Hepatocyte (in vitro differentiated cells): ENCODE data around the gene SERINC2.

Experiments
- EZH2 ChIP-seq: fragments of 200-600 bp; sonication (generic); IDR thresholded peaks from 2 replicates; pipeline ENCODE4 v1.6.1; 2016; ENCODE audit warnings: antibody characterized with exemption, mild to moderate bottlenecking, borderline replicate concordance
- EZH2phosphoT487 ChIP-seq: fragments of 200-600 bp; sonication (generic); IDR thresholded peaks from one replicate; pipeline ENCODE4 v1.6.1; 2018; ENCODE audit warnings: antibody characterized with exemption, mild to moderate bottlenecking, low read depth, moderate library complexity; ENCODE audit not compliant: unreplicated experiment, severe bottlenecking
- TF ChIP-seq, protein P1 (sequence below): fragments of 200-600 bp; sonication (generic); IDR thresholded peaks from 2 replicates; pipeline ENCODE4 v1.5.1; 2016; ENCODE audit warnings: antibody characterized with exemption, mild to moderate bottlenecking; ENCODE audit not compliant: poor library complexity

DNA sequence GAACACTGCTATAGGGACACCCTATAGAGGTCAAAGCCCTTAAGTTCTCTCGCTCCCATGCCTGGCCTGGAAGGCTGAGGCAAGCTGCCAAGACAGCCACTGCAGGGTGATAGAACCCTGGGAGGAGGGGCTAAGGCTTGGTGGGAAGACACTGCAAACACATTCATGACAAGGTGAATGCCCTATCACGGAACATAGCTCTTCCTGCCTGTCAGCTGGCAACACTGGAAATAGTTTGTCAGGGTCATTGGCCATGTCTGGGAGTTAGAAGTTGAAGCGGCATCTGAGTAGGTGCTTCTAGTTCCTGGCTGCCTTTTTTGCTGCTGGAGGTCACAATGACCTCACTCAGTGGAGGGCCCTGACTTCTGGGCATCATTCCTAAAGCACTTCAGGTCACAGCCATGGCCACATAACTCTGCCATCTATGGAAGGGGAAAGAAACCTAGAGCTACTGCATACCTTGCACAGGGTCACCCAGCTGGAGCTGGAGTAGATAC, 44.4 kb upstream of the SERINC2 start:
- TF ChIP-seq, protein P1, sequence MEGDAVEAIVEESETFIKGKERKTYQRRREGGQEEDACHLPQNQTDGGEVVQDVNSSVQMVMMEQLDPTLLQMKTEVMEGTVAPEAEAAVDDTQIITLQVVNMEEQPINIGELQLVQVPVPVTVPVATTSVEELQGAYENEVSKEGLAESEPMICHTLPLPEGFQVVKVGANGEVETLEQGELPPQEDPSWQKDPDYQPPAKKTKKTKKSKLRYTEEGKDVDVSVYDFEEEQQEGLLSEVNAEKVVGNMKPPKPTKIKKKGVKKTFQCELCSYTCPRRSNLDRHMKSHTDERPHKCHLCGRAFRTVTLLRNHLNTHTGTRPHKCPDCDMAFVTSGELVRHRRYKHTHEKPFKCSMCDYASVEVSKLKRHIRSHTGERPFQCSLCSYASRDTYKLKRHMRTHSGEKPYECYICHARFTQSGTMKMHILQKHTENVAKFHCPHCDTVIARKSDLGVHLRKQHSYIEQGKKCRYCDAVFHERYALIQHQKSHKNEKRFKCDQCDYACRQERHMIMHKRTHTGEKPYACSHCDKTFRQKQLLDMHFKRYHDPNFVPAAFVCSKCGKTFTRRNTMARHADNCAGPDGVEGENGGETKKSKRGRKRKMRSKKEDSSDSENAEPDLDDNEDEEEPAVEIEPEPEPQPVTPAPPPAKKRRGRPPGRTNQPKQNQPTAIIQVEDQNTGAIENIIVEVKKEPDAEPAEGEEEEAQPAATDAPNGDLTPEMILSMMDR, result no peak
- TF ChIP-seq EZH2, result no peak
- TF ChIP-seq EZH2phosphoT487, result no peak
